Stimulated activated CD4-positive, alpha-beta T cell treated with anti-CD3 and anti-CD28 coated beads, Interleukin-15, amount 100 ng/mL, for 24 hours (primary cell): ENCODE results near the gene MEGF10.

Experiments used
- DNase-seq: peaks from one replicate; pipeline ENCODE4 v3.0.0-alpha.2; 2020

The MEGF10 gene

GRCh38 chr5:127417528-127417927, 126.9 kb downstream of the MEGF10 start:
- no peak for DNase-seq

DNA sequence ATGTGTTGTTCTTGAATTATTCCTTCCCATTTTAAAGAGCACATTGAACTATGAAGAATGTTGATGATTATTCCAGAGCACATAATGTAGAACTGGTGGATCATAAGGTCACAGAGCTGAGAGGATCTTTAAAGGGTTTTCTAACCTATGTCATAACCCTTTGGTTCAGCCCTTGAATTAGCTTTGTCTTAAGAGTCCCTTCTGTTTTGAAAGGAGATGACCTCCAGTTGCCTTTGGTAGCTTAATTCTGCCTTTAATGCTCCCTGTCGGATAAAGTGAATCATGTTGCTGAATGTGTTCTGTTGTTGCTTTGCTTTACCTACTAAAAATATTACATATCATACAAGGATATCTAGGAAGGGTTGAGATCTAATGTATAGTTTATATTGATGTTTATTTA, 127.8 kb downstream of the MEGF10 start:
- DNase-seq, result no peak

GRCh38 chr5:127418974-127419682, 128.5 kb downstream of the MEGF10 start:
- no peak for DNase-seq

DNA sequence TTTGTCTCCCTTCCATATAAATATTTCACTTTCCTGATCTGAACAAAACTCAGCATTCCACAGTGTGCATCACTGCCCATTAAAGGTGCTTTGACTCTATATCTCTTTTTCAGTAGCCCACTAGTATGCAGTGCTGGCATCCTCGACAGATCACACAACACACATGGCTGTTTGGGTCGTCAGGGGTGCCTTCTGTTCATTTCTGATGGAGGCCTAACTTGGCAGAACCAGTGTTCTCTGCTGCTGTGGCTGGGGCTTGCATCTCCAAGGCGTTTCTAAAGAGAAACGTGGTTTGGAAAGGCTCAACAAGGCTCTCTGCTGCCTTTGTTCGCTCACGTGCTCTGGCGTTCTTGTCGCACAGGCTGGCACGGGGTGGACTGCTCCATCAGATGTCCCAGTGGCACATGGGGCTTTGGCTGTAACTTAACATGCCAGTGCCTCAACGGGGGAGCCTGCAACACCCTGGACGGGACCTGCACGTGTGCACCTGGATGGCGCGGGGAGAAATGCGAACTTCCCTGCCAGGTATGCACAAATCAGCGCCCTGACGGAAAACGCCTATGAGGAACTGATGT, 129.2 kb downstream of the MEGF10 start:
- DNase-seq, result no peak

GRCh38 chr5:127420758-127421157, 130.2 kb downstream of the MEGF10 start:
- no peak for DNase-seq

- DNase-seq, result no peak
These were observed 130.9 kb downstream of the MEGF10 start for GRCh38 chr5:127421471-127421870.

DNA sequence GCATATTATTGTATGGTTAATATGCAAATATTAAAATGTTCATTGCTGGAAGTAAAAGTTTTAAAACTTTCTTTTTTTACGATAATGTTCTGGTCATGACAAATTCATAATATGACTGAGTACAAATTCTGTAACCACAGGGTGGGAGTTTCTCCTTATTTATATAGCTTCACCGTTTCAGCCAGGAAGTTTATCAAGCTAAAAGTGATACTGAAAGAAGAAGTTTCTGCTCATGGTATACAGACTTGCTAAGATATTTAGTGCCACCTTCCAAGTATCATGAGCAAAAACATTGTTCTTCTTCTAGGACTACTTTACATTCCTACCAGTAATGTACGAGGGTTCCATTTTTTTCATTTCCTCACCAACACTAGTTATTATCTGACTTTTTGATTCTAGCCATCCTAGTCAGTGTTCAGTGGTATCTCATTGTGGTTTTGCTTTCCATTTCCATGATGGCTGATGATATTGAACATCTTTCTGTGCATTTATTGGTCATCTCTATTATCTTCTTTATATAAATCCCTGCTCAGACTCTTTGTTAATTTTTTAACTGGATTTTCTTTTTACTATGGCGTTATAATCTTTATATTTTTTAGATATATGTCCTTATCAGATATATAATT, 132.7 kb downstream of the MEGF10 start:
- no peak for DNase-seq

- no peak for DNase-seq
These were observed 134.4 kb downstream of the MEGF10 start for GRCh38 chr5:127425037-127425436.

- no peak for DNase-seq
These were observed 135.3 kb downstream of the MEGF10 start for GRCh38 chr5:127425868-127426267.

DNA sequence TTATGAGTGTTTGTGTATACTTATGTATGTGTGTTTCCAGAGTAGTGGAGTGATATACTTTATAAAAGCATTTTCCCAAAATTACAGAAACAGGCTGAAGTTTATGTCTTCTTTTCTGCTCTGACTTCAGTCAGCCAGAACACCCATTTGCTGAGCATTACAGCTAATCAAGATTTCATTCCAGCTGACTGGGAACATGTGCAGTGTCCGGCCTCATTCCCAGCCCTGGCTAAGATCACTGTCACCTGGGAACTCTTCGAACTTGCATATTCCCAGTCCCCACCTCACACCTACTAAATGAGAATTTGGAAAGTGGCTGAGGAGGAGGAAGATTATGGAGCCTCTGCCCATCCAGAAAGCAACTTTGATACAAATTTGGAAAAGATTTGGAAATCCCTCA, 136.1 kb downstream of the MEGF10 start:
- no peak for DNase-seq

DNA sequence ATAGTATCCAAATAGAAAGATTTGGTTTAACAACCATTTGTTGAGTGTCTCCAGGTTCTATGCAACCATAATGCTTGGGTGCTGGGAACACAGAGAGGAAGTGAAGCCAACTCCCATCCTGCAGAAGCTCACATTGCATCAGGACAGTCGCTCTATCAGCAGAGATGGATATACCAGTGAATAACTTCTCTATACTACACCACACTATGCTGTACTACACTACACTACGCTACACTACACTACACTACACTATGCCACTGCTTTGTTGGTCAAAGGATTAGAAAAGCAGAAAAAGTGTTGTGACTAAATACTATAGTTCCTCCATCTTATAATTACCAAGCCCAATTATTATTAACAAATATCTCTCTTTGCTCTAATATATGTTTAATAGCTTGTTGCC, 137.7 kb downstream of the MEGF10 start:
- DNase-seq, result no peak

GRCh38 chr5:127428748-127429147, 138.2 kb downstream of the MEGF10 start:
- no peak for DNase-seq

GRCh38 chr5:127429928-127430327, 139.3 kb downstream of the MEGF10 start:
- no peak for DNase-seq

GRCh38 chr5:127430627-127431026, 140.0 kb downstream of the MEGF10 start:
- no peak for DNase-seq

DNA sequence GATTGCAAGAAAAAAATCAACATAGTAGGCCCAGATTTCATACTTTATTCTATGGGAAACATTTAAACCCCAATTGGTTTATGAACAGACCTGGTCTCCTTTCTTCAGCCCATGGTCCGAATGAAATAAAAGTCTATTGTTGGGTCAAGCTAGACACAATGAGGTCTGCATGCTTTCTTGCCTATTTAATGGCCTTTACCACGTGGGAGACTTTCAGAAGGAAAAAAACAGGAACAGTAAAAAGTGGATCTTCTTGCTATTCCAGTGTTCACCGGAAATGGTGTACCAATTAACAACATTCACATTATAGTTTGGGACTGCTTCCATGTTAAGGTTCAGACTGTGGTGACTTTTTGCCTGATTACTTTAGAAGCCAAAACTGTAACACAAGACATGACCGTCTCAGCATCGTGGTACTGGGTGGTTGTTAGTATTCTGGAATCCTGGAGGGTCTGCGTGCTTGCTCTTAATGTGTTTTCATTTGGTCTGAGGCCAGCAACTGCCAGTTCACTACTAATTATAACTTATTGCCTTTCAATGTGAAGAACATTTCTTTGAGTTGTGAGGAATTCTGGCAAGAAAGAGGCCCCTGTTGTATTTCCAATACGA, 141.5 kb downstream of the MEGF10 start:
- no peak for DNase-seq

DNA sequence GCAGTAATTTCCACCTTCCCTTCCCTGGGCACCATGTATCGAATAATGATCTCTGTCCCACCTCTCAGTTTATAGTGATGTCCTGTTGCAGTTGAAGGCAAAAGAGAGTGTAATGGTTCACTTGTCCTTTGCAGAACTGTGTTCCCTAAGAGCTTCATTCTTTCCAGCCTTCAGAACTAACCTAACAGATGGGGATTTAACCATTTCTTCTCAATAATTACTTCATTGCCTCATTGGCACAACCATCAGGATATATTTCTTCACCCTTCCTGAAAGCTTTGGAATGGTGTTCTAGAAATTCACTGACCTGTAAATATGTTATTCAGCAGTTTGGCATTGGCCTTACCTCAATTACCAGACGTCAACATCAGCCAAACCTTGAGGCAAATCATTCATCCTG, 142.9 kb downstream of the MEGF10 start:
- DNase-seq, result no peak

DNA sequence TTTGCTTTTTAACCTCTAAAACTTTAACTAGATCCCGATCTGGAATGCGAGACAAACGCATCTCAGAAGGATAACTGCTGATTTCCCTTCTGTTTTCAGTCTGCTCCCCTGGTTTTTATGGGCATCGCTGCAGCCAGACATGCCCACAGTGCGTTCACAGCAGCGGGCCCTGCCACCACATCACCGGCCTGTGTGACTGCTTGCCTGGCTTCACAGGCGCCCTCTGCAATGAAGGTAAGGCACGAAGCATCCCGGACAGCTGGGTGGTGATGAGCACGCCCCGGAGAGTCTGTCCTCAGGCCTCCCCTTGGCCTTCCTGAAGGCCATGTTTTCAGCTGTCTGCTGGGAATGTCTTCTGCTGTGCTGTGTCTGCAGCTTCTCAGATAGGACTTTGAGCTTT, 144.0 kb downstream of the MEGF10 start:
- no peak for DNase-seq

- no peak for DNase-seq
These were observed 145.2 kb downstream of the MEGF10 start for GRCh38 chr5:127435821-127436220.

DNA sequence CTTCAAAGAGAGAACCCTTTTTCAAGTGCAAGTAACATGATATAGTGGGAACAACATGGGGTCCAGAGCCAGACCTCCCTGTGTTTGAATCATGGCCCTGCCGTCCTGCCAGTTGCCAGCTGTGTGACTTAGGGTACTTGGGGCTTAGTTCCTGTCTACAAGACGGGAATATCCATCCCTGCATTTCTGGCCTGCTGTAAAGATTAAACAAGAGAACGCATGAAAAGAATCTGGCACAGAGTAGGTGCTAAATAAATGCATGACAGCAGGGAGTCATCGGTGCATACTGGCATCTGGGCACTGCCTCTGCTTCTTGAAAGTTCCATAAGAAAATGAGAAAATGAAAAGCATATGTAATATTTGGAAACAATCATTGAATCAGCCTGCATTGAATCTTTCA, 149.0 kb downstream of the MEGF10 start:
- DNase-seq, result no peak

- no peak for DNase-seq
These were observed 150.2 kb downstream of the MEGF10 start for GRCh38 chr5:127440831-127441230.

DNA sequence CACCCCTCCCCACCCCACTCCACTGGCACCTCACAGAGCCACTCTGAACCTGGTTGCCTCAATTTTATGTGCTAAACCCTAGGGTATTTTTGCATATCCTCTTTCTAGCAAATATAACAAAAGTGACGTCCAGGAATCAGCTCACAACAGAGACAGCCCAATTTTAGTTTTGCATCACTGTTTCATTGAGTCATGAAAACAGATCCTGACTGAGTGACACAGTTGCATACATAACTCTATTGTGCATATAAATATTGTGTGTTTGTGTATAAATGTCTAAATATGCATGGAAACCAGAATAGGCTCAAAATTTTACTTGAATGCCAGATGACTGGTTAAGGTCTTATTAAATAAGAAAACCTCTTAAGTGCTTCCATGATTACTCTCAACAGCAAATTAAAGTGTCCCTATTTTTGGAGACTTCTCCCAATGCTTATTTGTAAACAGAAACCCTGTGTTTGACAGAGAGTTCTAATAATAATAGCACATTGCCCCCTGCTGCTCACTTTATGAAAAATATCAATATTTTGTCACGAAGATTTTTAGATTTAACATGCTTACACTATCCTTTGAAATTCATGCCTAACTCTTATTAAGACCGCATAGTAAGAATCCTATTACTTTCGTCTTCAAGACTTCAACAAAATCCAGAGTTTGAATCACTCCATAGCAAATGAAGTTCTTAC, 151.3 kb downstream of the MEGF10 start:
- no peak for DNase-seq

GRCh38 chr5:127444171-127444570, 153.6 kb downstream of the MEGF10 start:
- DNase-seq, result no peak

GRCh38 chr5:127445328-127445727, 154.7 kb downstream of the MEGF10 start:
- no peak for DNase-seq

DNA sequence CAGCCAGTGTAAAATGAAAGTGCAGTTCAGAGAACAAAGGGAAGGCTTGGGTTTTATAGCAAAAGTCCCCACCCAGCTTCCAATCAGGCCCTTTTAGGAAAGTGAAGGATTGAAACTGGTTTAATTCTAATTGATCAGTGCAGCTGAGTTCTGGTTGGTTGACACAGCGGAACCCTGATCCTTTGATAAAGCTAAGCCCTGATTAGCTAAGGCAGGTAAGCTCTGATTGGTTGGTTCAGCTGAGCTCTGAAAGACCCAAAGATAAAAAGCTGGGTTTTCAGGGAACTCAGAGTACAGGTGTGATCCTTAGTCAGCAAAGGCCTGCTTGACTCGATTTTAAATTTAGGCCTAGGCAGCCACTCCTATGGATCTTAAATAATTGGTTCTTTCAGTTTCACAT, 156.0 kb downstream of the MEGF10 start:
- DNase-seq, result no peak
